Stimulated activated CD4-positive, alpha-beta T cell treated with anti-CD3 and anti-CD28 coated beads, Interleukin-1b, Interleukin-23, amount 100 ng/mL, for 48 hours (primary cell): ENCODE measurements around the gene PTPRN2.
"Not testable (repeated sequence)": the region's sequence is repeated elsewhere in the genome, so short reads cannot be mapped to it uniquely, and the experiment has no call there.

ENCODE experiments used
- DNase-seq: peaks from one replicate; pipeline ENCODE4 v3.0.0-alpha.2; 2020

PTPRN2 gene

DNA sequence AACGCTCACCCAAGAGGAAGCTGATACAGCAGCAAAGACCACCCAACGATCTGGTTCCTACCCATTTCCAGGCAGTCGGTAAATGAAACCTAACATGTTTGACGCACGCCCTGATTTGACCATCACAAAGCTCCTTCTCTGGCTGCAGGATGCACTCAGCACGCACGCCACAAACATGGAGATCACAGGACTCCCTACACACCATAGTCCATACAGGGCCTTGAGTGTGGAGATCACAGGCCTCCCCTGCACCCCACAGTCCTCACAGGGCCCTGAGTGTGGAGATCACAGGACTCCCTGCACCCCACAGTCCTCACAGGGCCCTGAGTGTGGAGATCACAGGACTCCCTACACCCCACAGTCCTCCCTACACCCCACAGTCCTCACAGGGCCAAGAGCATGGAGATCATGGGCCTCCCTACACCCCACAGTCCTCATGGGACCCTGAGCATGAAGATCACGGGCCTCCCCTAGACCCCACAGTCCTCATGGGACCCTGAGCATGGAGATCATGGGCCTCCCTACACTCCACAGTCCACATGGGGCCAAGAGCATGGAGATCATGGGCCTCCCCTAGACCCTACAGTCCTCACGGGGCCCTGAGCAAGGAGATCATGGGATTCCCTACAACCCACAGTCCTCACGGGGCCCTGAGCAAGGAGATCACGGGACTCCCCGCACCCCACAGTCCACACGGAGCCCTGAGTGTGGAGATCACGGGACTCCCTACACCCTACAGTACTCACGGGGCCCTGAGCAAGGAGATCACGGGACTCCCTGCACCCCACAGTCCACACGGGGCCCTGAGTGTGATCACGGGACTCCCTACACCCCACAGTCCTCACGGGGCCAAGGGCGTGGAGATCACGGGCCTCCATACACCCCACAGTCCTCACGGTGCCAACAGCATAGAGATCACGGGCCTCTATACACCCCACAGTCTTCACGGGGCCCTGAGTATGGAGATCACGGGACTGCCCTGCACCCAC is 841.6 kb downstream of the PTPRN2 start:
- no peak for DNase-seq

- DNase-seq: no peak
Measured at GRCh38 chr7:157744786-157745601, 842.6 kb downstream of the PTPRN2 start.

DNA sequence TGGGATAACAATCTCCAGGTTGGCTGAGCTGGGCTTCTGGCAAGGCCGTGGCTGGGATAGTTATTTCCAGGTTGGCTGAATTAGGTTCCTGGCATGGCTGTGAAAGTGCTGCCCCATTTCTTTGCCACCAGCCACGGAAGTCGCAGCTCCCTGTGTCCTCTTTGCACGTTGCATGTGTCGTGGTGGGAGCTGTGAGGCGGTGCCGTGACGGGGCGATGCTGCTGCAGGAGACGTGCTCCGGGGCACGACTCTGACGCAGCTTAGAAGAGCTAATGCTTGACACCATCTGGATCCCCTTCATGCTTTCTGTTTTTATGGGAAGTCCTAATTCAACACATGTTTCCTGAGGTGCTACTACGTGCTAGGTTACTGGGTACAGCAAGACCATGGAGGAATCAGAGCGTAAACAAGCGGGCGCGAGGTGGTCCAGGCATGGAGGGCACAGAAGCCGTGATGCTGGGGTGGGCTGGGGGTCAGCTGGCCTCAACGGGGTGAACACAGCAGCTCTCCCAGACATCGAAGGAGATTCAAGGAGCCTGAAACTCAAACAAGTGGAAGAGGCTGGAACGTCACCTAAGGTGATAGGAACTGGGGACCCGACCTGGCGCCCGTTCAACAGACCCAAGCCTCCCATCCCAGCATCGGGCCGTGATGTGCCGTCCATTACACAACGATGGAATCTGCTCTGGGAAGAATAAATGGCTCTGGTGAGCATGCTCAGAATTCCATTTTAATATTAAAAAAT is 843.7 kb downstream of the PTPRN2 start:
- DNase-seq: no peak

- DNase-seq: no peak
Measured at GRCh38 chr7:157740251-157740798, 847.3 kb downstream of the PTPRN2 start.

GRCh38 chr7:157739650-157740049 is 848.0 kb downstream of the PTPRN2 start:
- no peak for DNase-seq

- no peak for DNase-seq
Measured at GRCh38 chr7:157739031-157739430, 848.6 kb downstream of the PTPRN2 start.

GRCh38 chr7:157738066-157738460 is 849.6 kb downstream of the PTPRN2 start:
- DNase-seq: no peak

DNA sequence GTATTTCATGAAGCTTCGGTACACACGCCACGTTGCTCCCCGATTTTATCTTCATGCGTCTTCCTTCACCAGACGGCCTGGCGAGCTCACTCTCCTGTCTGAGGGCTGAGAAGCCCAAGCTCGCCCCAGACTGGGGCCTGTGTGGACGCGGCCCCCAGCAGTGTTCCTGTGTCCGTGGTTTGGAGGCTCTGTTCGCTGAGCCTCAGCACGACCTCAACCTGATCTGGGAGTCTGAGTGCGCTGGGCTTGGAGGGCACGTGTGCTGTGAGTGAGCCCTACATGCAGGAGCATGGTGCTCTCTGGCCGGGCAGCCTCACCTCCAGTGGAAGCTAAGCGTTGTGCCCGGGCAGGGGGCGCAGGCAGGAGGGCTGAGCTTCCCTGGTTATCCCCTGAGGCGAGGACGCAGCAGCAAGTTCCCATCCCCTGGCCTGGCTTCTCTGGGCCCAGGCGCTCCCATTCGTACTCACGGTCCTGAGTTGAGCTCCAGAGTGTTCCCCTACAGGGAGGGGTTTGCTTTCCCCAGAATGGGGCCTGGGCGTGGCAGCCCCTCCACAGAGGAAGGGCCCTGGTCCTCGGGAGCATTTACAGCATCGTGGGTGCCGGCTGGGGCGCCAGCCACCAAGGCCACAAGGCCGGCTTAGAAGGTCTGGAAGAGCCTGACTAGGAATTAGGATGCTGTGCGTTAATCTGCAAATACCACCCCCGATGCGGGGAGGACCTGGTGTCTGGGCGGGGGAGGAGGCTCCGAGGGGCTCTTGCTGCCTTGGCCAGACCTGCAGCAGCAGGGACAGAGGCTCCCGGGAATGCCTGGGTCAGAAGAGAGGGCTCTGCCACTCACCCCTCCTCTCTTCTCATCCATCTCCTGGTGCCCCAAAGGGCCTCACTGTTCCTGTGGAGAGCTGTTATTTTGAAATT is 850.2 kb downstream of the PTPRN2 start:
- DNase-seq: no peak

- DNase-seq: no peak
Measured at GRCh38 chr7:157736341-157736740, 851.3 kb downstream of the PTPRN2 start.

- no peak for DNase-seq
Measured at GRCh38 chr7:157735826-157736225, 851.8 kb downstream of the PTPRN2 start.

- no peak for DNase-seq
Measured at GRCh38 chr7:157734676-157735640, 852.7 kb downstream of the PTPRN2 start.

GRCh38 chr7:157733760-157734395 is 853.7 kb downstream of the PTPRN2 start:
- not testable (repeated sequence) for DNase-seq

DNA sequence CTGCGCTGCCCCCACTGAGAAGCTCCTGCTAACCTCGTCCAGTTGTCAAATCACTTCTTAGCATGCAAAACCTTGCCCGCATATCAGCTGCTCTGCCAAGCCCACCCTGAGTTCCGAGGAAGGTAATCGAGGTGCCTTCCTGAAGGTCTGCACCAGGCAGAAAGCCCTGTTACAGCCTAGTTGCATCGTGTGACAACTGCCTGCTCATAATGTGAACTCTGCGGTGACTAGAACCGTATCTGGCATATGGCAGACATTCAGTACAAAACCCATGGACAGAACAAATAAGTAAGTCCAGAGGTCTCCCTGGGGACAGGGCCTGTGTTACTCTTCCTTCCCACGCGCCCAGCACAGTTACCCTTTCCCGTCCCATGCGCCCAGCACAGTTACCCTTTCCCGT is 856.5 kb downstream of the PTPRN2 start:
- no peak for DNase-seq

DNA sequence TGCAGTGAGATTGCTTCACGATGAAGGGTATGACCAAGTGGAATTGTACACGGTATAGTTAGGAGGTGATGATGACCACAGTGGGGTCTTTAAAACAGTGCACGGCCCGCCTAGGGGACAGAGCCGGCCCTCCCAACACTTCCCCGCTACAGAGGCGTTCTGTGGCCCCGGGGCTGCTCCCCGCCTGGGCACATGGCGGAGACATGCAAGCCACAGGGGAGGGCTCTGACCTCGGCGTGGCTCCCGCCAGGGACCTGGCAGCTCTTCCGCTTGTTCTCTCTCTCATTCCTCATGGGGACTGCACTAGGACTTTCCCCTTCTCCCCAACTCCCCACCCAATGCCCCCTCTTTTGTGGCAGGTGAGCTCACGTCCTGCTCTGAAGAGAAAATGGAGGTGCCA is 857.0 kb downstream of the PTPRN2 start:
- no peak for DNase-seq

DNA sequence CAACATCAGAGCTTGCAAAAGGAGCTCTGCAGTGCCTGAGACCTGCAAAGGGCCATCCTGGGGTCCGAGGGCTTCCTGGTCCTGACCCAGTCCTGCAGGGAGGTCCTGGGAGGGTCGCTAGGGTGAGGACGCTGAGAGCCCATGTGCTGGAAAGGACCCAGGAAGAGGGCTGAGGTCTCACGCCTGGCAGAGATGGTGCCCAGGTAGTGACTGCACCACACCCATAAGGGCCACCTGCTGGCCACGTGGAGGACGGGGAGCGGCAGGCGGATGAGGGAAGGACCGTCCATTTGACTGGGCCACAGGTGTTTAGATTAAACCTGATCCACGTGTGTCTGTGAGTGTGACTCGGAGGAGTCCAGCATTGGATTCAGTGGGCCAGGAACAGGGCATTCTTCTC is 858.1 kb downstream of the PTPRN2 start:
- DNase-seq: no peak

- no peak for DNase-seq
Measured at GRCh38 chr7:157727964-157728615, 859.5 kb downstream of the PTPRN2 start.

- no peak for DNase-seq
Measured at GRCh38 chr7:157726764-157727163, 860.9 kb downstream of the PTPRN2 start.

- DNase-seq: not testable (repeated sequence)
Measured at GRCh38 chr7:157725312-157725711, 862.3 kb downstream of the PTPRN2 start.

- DNase-seq: no peak
Measured at GRCh38 chr7:157723205-157723604, 864.4 kb downstream of the PTPRN2 start.
